ENCODE data around the gene NUAK1.

Gene NUAK1

DNA sequence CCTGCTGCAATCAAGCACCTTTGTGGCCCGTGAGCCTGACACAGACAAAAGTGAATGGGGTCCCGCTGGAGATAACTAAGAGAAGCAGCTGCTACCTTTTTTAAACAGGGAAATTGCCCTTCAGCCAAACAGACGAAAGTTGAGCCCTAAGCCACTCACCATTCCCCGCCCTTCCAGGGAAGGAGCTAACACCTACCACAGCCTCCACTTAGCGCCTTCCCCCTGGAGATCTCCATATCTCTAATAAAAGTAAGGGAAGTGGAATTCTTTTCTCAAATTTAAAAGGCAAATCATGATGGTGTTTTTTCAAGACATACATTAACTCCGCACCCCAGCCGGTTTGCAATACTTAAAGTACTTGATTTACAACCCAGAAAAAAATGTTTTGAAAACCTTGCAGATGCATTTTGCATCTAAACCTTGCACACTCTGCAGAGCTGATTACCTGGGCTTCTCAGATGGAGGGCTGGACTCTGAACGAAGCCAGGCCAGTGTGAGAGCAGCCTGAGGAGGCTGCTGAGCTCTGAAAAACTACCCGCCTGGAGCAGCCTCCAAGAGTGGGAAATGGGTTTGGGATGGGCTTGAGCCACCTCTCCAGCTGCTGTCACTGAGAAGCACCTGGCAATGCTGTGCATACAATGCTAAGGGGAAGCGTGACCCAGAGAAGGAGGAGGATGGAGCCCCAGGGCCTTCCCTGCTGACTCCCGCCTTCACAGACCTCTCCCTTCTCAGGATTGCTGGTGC lies 10.0 kb downstream of the NUAK1 start:
- no peak for ATAC-seq
- no peak for TF ChIP-seq TCF4 (CRISPR knock-in tag; IDR thresholded peaks at IDR 0.05; ENCODE audit: borderline replicate concordance)
- TF ChIP-seq OSR1 (CRISPR knock-in tag; IDR thresholded peaks at IDR 0.05), result no peak
- TF ChIP-seq ARNTL (CRISPR knock-in tag; IDR thresholded peaks at IDR 0.05; ENCODE audit: borderline replicate concordance, low read depth), result no peak
- TF ChIP-seq PATZ1 (CRISPR knock-in tag; IDR thresholded peaks at IDR 0.05; ENCODE audit: borderline replicate concordance), result no peak
- TF ChIP-seq ZFP30 (CRISPR knock-in tag; IDR thresholded peaks at IDR 0.05), result no peak
- TF ChIP-seq, protein P1, sequence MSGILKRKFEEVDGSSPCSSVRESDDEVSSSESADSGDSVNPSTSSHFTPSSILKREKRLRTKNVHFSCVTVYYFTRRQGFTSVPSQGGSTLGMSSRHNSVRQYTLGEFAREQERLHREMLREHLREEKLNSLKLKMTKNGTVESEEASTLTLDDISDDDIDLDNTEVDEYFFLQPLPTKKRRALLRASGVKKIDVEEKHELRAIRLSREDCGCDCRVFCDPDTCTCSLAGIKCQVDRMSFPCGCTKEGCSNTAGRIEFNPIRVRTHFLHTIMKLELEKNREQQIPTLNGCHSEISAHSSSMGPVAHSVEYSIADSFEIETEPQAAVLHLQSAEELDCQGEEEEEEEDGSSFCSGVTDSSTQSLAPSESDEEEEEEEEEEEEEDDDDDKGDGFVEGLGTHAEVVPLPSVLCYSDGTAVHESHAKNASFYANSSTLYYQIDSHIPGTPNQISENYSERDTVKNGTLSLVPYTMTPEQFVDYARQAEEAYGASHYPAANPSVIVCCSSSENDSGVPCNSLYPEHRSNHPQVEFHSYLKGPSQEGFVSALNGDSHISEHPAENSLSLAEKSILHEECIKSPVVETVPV (CRISPR knock-in tag; IDR thresholded peaks at IDR 0.05), result no peak
- TF ChIP-seq POU6F1 (CRISPR knock-in tag; IDR thresholded peaks at IDR 0.05; ENCODE audit: borderline replicate concordance, low read depth), result no peak
- TF ChIP-seq TOX (CRISPR knock-in tag; IDR thresholded peaks at IDR 0.05; ENCODE audit: borderline replicate concordance), result no peak
- no peak for TF ChIP-seq SNAI2 (CRISPR knock-in tag; IDR thresholded peaks at IDR 0.05)

- TF ChIP-seq PPARA (CRISPR knock-in tag; IDR thresholded peaks at IDR 0.05; ENCODE audit: borderline replicate concordance) (no peak), PATZ1 (CRISPR knock-in tag; IDR thresholded peaks at IDR 0.05; ENCODE audit: borderline replicate concordance) (no peak)
- TF ChIP-seq, protein P2, sequence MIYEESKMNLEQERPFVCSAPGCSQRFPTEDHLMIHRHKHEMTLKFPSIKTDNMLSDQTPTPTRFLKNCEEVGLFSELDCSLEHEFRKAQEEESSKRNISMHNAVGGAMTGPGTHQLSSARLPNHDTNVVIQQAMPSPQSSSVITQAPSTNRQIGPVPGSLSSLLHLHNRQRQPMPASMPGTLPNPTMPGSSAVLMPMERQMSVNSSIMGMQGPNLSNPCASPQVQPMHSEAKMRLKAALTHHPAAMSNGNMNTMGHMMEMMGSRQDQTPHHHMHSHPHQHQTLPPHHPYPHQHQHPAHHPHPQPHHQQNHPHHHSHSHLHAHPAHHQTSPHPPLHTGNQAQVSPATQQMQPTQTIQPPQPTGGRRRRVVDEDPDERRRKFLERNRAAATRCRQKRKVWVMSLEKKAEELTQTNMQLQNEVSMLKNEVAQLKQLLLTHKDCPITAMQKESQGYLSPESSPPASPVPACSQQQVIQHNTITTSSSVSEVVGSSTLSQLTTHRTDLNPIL (CRISPR knock-in tag; IDR thresholded peaks at IDR 0.05; ENCODE audit: low read depth), result no peak
- peak; percentile 12 for ATAC-seq
Measured at GRCh38 chr12:106127338-106128126, 11.2 kb downstream of the NUAK1 start.

- ATAC-seq, result peak; percentile 40
- TF ChIP-seq SNAI2 (CRISPR knock-in tag; IDR thresholded peaks at IDR 0.05) (no peak), POU6F1 (CRISPR knock-in tag; IDR thresholded peaks at IDR 0.05; ENCODE audit: borderline replicate concordance, low read depth) (no peak), ESRRG (CRISPR knock-in tag; IDR thresholded peaks at IDR 0.05) (no peak), ZFP3 (CRISPR knock-in tag; IDR thresholded peaks at IDR 0.05) (no peak), ARNTL (CRISPR knock-in tag; IDR thresholded peaks at IDR 0.05; ENCODE audit: borderline replicate concordance, low read depth) (no peak), GLIS3 (CRISPR knock-in tag; IDR thresholded peaks at IDR 0.05) (no peak), ISL1 (CRISPR knock-in tag; IDR thresholded peaks at IDR 0.05) (no peak), ZNF70 (CRISPR knock-in tag; IDR thresholded peaks at IDR 0.05) (no peak), ZNF8 (CRISPR knock-in tag; IDR thresholded peaks at IDR 0.05) (no peak), PPARA (CRISPR knock-in tag; IDR thresholded peaks at IDR 0.05; ENCODE audit: borderline replicate concordance) (no peak), TCF4 (CRISPR knock-in tag; IDR thresholded peaks at IDR 0.05; ENCODE audit: borderline replicate concordance) (no peak), ZC3H10 (CRISPR knock-in tag; IDR thresholded peaks at IDR 0.05) (no peak)
- TF ChIP-seq, protein P2 (CRISPR knock-in tag; IDR thresholded peaks at IDR 0.05; ENCODE audit: low read depth), result no peak
- TF ChIP-seq, protein P3, sequence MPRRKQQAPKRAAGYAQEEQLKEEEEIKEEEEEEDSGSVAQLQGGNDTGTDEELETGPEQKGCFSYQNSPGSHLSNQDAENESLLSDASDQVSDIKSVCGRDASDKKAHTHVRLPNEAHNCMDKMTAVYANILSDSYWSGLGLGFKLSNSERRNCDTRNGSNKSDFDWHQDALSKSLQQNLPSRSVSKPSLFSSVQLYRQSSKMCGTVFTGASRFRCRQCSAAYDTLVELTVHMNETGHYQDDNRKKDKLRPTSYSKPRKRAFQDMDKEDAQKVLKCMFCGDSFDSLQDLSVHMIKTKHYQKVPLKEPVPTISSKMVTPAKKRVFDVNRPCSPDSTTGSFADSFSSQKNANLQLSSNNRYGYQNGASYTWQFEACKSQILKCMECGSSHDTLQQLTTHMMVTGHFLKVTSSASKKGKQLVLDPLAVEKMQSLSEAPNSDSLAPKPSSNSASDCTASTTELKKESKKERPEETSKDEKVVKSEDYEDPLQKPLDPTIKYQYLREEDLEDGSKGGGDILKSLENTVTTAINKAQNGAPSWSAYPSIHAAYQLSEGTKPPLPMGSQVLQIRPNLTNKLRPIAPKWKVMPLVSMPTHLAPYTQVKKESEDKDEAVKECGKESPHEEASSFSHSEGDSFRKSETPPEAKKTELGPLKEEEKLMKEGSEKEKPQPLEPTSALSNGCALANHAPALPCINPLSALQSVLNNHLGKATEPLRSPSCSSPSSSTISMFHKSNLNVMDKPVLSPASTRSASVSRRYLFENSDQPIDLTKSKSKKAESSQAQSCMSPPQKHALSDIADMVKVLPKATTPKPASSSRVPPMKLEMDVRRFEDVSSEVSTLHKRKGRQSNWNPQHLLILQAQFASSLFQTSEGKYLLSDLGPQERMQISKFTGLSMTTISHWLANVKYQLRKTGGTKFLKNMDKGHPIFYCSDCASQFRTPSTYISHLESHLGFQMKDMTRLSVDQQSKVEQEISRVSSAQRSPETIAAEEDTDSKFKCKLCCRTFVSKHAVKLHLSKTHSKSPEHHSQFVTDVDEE (CRISPR knock-in tag; IDR thresholded peaks at IDR 0.05), result no peak
Measured at GRCh38 chr12:106126441-106127337, 12.1 kb downstream of the NUAK1 start.

Measured in SK-N-SH treated with all-trans-retinoic acid at 6 μM for 48 hours (cell line).